ENCODE results near the gene PTTG1.

PTTG1 gene
- total RNA-seq: 6.9 to 21.4 (median 17.1) reads per million in 3 experiments

DNA sequence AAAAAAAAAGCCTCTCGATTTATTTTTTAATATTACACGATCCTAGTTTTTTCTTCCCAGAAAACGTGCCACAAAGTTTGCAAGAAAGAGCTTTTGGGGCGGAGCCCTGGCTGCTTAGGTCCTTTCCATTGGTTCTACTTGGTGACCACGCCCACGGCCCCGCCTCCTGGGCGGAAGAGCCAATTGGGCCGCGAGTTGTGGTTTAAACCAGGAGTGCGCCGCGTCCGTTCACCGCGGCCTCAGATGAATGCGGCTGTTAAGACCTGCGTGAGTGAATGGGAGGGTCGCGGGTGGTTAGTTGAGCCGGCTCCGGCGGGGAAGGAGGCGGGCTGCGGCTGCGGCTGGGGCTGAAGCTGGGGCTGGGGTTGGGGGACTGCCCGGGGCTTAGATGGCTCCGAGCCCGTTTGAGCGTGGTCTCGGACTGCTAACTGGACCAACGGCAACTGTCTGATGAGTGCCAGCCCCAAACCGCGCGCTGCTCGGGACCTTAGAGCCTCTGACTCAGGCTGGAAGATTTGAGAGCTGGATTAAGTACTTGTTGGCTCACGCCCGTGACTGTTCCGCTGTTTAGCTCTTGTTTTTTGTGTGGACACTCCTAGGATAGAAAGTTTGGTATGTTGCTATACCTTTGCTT lies at the start of gene PTTG1:
Gene PTTG1, plus strand, starts transcription at position 231 of the 634 bp plus-strand sequence. CDS start 458 bp downstream, outside the sequence.
- DNase-seq: peak; percentile 87

DNA sequence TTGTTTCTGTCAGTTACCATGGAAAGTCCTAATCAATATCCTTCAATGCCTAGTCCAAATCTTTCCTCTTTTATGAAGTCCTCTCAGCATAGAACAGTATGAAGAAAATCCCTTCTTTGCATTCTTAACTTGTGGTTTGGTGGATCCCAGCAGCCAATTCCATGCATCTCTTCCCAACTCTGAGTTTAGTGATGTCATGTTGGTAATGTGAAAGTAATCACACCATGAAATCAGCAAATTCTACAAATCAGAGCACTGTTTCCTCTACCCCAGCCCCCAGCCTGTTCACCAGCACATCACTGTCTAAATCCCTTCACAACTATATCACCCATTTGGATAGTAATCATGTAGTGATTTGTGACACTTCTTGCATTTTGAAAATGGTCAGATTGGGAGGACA lies 46.5 kb upstream of the PTTG1 start:
- no peak for DNase-seq

DNA sequence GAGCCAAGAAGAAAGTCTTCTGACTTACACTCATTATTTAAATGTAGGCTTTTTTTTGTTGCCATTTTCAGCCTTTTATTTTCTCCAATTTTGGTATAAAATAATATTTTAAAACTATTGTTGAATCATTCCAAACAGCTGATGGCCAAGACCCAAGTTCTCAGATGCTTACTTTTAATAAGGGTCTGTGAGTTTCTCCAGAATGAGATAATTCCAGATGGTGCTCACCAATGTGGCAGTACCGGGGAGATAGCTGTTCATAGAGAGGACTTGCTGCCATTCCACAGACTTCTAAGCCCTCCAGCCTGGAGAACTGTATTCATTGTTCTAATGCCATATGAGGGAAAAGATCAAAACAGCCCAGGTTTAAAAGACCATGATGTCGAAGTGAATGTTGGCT lies 46.0 kb upstream of the PTTG1 start:
- no peak for DNase-seq

DNA sequence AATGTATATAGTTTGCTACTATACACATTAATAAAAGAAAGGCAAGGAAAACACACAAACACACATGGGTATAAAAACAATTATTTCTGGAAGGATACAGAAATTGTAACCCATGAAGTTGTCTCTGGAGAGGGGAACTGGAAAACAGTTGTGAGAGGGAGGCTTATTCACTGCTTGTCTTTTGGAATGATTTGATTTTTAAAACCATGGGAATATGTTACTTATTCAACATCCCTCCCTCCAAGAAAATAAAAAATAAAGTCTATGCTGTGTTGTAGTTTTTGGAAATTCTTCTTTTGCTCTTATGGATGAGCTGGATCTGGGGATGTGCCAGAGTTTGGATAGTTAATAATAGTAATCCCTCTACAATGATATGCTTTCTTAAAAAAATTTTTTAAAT lies 45.2 kb upstream of the PTTG1 start:
- no peak for DNase-seq

DNA sequence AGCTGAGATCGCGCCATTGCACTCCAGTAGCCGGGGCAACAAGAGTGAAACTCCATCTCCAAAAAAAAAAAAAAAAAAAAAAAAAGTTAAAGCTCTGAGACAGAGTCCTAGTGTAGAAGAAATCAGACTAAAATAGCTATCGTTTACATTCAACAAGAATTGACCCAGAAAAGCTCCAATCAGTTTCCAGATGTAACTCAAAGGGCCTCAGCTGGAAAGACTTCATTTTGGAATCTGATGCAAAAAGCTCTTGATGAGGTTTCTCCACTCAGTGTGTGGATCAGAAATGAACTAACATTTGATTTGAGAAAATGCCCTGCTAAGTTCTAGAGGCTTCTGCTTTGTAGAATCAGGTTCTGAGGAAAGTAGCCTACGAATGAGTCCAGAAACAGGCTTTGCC lies 44.0 kb upstream of the PTTG1 start:
- no peak for DNase-seq

DNA sequence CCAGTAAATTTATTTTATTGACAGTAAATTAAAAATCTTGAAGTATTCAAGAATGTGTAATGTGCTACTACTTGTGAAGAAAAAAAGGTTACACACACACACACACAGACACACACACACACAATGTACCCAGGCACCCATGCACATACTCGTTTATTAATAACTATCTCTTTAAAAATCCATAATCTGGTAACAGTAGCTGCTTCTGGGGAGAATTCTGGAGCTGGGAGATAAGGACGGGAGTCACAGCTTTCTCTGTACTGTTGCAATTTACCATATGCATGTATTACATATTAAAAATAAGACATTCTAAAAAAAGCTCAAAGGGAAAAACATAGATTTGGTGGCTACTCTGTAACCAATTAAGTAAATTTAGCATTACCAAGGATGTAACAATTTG lies 43.3 kb upstream of the PTTG1 start:
- no peak for DNase-seq

DNA sequence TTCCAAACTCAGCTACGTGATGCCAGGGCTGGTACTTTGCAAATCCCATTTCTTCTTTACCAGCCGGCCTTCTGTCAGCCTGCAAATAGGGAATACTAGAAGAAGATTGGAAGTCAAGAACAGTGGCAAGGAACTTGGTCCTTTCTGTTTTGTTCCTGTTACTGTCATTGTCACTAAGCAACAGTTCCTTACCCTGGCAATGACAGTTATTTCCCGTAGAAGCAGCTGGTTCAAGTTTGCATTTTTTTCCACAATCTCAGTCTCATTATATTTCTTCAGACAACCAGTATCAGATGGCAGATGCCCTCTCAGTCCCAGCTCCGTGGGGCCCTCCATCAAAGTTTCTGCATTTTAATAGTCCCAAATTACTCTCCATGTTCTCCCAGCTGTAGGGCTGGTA lies 42.1 kb upstream of the PTTG1 start:
- no peak for DNase-seq

DNA sequence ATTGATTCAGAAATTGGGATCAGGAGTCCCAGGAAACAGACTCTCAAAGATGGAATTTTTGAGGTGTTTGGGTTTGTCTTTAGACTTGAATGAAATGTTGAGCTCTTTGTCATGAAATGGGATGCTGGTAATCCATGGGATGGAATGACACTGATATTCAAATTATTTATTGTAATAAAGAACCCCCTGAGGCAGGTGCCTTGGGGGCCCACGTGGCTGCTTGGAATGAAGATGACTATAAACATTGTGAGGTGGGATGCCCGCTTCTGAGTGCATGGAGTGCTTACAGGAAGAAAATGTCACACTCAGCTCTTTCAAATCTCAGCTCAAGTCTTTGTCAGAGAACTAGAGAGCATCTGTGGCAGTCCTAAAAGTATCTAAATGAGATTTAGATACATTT lies 41.6 kb upstream of the PTTG1 start:
- DNase-seq: no peak

DNA sequence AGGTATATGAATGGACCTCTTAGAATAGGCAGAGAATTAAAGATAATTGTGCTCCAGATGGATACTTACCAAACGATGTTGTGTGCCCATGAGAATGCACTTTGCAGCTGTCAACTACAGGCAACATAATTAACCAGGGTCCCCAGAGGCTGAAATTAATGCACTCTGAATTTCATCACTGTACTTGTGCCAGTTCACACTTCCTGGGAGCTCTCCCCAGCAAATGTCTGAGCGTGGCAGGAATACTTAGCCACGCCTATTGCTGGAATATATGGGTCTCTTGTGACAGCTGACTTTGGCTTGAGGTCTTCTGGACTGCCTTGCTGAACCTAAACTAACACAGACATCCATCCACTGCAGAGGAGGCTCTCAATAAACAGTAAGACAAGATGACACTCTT lies 39.3 kb upstream of the PTTG1 start:
- no peak for DNase-seq

DNA sequence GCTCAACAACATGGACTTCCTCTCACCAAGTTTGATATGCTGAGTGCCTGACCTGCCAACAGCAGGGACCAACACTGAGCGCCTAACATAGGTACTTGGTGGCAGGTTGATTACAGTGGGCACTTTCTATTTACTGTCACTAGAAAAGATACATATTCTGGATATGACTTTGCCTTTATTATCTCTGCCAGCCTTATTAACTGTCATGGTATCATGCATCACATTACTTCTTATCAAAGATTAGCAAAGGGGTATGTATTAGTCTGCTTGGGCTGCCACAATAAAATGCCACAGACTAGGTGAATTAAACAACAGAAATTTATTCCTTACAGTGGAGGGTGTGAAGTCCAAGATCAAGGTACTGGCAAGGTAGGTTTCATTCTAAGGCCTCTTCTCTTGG lies 37.0 kb upstream of the PTTG1 start:
- no peak for DNase-seq

DNA sequence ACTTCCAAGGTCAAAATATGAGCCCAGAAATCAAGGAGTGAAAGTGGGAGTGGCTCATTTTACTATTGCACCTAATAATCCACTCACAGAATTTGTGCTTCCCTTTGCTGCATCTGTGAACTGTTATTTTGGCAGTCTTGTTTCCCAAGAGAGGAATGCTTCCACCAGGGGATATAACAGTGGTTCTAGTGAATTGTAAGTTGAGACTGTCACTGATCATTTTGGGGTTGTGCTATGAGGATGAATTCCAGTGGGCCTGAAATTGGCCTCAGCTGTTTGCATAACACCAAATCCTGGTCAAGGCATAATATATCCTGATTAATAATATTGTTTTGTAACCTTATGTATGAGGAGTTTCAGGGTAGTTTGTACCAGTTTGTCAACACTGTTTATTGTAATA lies 36.2 kb upstream of the PTTG1 start:
- DNase-seq: no peak

DNA sequence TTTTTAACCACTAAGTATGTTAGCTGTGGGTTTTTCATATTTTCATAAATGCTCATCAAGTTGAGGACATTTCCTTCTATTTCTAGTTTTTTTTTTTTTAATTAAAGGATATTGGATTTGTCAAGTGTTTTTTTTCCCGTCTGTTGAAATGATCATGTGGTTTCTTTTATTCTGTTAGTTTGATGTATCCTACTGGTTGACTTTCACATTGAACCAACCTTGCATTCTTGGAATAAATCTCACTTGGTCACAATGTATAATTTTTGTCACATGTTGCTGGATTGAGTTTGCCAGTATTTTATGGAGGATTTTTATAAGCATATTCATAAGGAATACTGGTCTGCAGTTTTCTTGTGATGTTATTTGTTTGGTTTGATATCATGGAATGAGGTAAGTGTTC lies 34.2 kb upstream of the PTTG1 start:
- DNase-seq: no peak

DNA sequence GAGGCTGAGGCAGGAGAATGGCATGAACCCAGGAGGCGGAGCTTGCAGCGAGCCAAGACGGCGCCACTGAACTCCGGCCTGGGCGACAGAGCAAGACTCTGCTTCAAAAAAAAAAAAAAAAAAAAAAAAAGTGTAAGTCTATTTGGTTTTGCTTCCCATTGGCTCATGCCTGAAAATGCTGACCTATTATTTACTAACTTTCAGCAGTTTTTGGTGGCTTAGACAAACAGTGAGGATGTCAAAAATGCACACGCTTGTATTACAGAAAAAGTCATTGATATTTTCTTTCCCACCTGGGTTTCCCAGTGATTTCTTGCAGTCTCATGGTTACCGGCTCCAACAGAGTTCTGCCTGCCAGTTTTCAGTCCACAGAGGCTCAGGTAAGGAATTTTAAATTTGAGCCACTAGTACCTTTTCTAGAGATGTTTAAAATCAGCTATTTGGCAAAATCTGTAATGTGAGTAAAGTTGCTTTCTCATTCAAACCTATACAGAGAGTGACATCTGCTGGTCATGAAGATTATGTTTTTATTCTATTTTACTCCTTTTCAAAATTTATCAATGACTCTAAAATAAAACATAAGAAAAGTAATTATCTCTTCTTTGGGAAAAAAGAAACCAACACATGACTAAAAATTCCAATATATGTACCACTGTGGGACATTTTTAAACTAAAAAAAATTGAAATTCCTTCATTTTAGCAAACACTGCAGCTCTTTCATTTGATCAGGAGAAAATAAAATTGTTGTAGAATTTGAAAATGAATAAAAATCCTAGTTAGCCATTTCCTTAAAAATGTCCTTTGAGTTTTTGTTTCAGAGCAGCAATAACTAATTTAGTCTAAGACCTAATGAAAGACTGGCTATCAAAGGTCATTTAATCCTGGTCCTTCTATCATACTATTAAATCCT lies 30.6 kb upstream of the PTTG1 start:
- peak; percentile 5 for DNase-seq

DNA sequence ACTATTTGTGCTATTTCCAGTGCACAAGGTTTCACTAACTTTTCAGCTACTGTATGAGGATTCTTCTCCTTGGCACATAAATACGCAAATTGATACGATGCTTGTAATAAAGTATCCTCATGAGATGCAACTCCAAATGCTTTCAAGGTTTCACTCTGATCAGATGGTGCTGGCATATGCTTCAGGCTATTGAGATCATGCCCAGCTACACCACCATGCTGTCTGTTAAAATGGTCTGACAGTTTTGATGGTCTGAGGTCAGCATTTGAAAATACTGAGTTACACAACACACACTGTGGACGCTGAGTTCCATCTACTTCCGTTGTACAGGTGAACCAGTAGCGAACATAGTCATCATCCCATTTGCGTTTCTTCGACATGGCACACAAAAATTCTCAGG lies 26.5 kb upstream of the PTTG1 start:
- DNase-seq: no peak

DNA sequence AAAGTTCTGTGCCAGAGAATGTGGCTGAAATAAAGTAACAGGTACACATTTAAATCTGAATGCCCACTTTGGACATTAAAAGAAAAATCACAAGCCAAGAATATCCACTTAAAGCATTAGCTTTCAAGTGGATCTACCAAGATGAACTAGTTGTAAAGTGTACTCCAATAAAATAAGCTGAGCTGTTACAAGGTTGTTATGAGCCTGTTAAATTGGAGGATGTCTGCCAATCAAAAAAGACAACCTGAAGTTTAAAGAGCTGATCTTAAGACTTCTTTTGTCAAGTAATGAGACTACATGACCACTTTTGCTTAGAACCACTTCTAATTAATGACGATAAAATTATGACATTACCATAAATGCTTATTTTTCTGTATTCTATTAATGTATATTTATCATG lies 24.2 kb upstream of the PTTG1 start:
- no peak for DNase-seq

DNA sequence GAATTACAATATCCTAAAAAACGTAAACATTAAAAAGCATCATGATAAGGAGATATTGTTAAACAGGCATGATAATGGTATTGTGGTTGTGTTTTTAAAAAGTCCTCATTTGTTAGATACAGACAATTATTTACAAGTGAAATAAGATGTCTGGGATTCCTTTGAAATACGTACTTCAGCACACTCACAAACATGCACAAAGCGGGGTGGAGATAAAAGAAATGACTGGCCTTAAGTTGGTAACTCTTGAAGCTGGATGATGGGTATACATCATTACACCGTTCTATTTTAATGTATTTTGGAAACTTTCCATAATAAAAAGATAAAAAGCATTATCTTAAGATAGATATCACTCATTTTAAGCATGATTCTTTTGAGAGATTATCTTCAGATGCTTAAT lies 22.8 kb upstream of the PTTG1 start:
- no peak for DNase-seq

DNA sequence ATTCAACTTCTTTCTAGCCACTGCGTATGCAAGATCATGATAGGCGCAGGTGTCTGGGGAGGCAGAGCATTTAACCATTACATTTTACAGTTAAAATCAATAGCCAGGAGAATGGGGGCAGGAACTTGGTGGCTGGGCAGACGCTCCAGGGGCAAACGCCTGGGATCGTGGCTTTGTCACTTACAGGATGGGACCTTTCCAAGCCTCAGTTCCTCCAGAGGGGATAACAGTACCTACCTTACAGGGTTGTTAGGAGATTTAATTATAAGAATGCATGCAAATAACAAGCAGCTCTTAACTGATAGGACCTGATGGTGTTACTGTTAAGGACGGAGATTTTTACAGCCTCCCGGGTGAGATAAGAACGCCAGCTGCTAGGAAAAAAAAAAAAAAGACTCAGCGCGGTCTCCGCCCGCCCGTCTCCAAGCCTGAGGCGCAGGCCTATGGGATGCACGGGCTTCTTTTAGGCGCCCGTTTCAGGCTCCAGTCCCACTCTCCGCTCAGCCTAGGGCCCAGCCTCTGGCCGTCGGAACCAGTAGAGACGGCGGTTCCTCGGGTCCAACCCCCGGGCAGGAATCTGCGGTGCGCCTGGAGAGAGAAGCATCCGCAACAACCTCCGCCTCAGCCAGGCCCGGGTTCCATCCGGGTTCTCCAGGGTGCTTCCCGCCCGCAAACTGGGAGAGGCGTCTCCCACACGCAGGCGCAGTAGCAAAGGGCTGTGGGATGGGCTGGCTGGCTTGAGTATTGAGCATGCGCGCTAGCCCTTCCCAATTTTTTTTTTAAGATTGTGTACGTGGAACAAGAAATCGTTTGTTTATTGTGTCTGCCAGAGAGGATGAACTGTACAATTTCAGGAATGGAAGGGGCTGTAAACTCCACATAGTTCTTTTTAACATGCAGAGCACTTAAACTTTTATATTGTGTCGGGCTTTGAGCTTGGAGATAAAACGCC lies 22.0 kb upstream of the PTTG1 start, which contains the start of gene FAM200C:
Gene FAM200C, minus strand, starts transcription at position 653 of the 952 bp plus-strand sequence. CDS start 4,564 bp downstream, outside the sequence.
- peak; percentile 59 for DNase-seq

DNA sequence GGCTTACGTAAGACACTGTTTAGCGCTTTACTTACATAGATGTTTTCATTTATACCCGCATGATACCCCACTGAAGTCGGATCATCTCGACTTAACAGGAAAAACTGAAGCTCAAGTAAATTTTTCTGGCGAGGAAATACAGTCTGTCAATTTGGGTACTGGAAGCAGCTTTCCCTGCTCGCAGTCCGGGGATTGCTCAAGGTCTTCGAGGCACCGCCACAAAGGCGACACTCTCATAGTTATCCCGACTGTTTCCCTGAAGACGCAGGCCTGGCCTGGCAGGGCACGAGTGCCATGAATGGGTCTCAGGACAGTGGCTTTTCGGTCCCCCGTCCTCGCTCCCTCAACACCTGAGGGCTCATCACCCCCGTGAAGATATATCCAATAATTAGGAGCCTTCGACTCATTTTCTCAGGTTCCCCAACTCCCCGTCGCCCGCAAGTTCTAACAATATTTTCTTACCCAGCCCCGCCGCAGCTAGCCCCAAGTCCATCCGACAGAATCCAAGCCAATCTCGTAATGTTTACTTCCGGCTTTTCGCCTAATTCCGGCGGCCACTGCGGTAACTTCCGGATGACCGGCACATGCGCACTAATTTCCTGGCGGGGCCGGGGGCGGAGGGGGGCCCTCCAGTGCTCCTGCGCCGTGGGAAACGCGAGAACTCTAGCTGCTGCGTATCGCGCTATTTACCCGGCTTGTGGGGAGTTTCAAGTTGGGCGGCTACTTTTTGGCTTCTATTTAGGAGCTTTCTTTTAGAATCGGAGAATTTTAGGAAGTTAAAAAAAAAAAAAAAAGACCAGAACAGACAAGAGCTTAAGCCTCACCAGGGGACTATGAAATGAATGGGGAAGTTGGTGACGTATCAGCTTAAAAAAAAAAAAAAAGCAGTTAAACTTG lies 2.8 kb upstream of the PTTG1 start, which contains the start of gene SLU7:
Gene SLU7, minus strand, starts transcription at position 521 of the 897 bp plus-strand sequence. CDS start 3,787 bp downstream, outside the sequence.
- peak; percentile 90 for DNase-seq

DNA sequence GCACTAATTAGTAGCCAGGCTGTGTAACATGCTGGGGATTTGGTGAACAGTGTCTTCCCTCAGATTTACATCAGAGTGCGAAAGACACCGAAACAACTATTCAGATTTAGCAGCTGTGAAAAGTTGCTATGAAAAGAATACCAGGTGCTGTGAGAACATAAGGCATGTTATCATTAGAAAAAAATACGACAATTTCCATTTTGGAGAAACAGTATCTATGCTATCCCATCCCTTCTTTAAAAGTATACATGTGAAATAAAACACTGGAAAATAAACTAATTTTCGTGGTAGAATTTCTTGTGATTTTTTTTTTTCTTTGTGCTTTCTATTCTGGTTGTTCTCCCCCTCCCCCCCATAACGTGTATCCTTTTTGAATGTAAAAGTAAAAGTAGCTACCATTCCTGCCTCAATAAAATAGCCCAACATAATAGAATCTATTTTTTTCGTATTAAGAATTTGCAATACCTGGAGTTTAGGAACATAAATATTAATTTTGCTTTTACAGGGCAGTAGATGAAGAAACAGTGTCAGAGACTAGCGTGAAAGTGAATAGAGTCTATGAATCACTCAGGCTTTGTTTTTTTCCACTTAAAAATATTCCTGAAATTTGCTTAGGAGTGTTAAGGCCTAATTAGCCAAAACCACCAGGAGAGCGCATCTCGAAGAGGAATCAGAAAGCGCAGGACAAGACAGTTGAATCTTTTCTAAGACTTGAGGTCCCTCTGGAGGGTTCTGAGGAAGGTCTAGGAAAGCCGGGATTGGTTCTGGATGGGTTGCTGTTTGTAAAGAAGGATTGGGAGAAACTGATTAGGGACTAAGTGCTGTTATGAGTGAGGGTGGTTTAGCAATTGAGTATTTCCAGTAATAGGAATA lies 2.0 kb upstream of the PTTG1 start:
- no peak for DNase-seq

DNA sequence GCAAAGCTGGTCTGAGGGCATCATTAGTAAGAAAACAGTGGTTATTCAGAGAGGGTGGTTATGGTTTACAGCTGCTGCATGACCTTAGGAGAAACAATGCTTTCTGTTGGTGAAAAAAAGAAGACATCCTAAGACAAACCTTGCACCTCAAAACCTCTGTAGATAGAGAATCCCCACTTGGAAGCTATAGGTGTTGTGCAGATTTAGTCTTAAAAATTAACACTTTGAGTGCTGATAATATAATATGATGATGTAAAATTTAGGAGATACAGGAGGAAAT lies 1.4 kb upstream of the PTTG1 start:
- DNase-seq: no peak

DNA sequence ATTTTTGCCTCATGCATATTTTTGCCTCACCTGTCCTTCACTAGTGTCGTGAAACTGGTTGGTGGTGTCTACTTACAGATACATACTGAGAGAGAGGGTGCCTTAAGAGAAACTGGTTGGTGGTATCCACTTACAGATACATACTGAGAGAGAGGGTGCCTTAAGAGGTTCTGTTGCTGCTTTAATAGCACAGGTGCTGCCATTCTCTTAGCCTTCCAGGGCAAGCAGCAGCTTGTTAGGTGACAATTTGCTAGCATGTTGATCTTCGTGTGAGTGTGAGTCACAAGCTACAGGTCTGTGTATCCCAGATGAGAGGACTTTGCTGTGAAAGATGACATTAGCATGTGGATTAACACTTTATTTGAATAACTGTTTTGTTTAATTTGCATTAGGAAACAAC lies 1.4 kb downstream of the PTTG1 start:
- no peak for DNase-seq

All from central memory CD4-positive, alpha-beta T cell (primary cell).